DND-41 (cell line): Measurements from ENCODE around the gene EEIG1.

ENCODE experiments used
- ATAC-seq: fragments of 200-7000 bp; cut with Tn5 transposase; 3 replicates; pipeline ENCODE4 v1.9.1; 2021; ENCODE audit warnings: low read depth; ENCODE audit not compliant: insufficient read depth
- DNase-seq: peaks from one replicate; pipeline ENCODE4 v3.0.0-alpha.2; 2020
- H2AFZ ChIP-seq: 2 replicates; pipeline ENCODE4 v1.6.0; 2012; ENCODE audit warnings: low read depth, low read length
- H3K27ac ChIP-seq: 2 replicates; pipeline ENCODE4 v1.5.1; 2012; ENCODE audit warnings: low read length, inconsistent platforms
- H3K27me3 ChIP-seq: fragments of 200-600 bp; sonication (generic); 2 replicates; pipeline ENCODE4 v1.6.0; 2012; ENCODE audit warnings: low read length, mild to moderate bottlenecking, inconsistent platforms; ENCODE audit not compliant: insufficient read depth, poor library complexity
- H3K36me3 ChIP-seq: 2 replicates; pipeline ENCODE4 v1.5.1; 2012; ENCODE audit warnings: low read length, inconsistent platforms; ENCODE audit not compliant: insufficient read depth
- H3K4me1 ChIP-seq: 2 replicates; pipeline ENCODE4 v1.5.1; 2012; ENCODE audit warnings: mild to moderate bottlenecking, low read length; ENCODE audit not compliant: insufficient read depth
- H3K4me2 ChIP-seq: 2 replicates; pipeline ENCODE4 v1.6.0; 2012; ENCODE audit warnings: mild to moderate bottlenecking, moderate library complexity, low read length, inconsistent platforms; ENCODE audit not compliant: insufficient read depth
- H3K4me3 ChIP-seq, 2 experiments: fragments of 200-600 bp in 1 of 2; shearing (Covaris generic) in 1 of 2; 2 replicates each; pipeline ENCODE4 v1.5.1; 2012 to 2016; ENCODE audit warnings: inconsistent platforms in 2 of 2, low read length in 2 of 2, mild to moderate bottlenecking in 2 of 2, low read depth in 1 of 2, moderate library complexity in 1 of 2
- H3K79me2 ChIP-seq: 2 replicates; pipeline ENCODE4 v1.6.0; 2012; ENCODE audit warnings: low read length, inconsistent platforms; ENCODE audit not compliant: insufficient read depth
- H3K9ac ChIP-seq: 2 replicates; pipeline ENCODE4 v1.6.0; 2012; ENCODE audit warnings: low read depth, mild to moderate bottlenecking, inconsistent platforms, low read length, moderate library complexity
- H3K9me3 ChIP-seq: 2 replicates; pipeline ENCODE4 v1.5.1; 2012; ENCODE audit warnings: low read length, moderate library complexity, mild to moderate bottlenecking, inconsistent platforms; ENCODE audit not compliant: insufficient read depth, severe bottlenecking
- H4K20me1 ChIP-seq: 2 replicates; pipeline ENCODE4 v1.6.0; 2012; ENCODE audit warnings: low read length; ENCODE audit not compliant: insufficient read depth
- CTCF ChIP-seq: IDR thresholded peaks from 2 replicates; pipeline ENCODE4 v1.5.1; 2012; ENCODE audit warnings: borderline replicate concordance, low read length, moderate library complexity, mild to moderate bottlenecking; ENCODE audit not compliant: poor library complexity, severe bottlenecking; ENCODE audit errors: extremely low read depth
- EZH2 ChIP-seq: IDR thresholded peaks from 3 replicates; pipeline ENCODE4 v1.6.1; 2012; ENCODE audit warnings: borderline replicate concordance, low read depth, mild to moderate bottlenecking, moderate library complexity, low read length, inconsistent platforms; ENCODE audit not compliant: severe bottlenecking

EEIG1 gene

GRCh38 chr9:127963359-127964064, 17.3 kb downstream of the EEIG1 start:
- Histone ChIP-seq H3K79me2 (no peaks in the 10 kb centered on the region; the same call in 1 of the 2 replicates), H3K4me1 (no peaks in the 10 kb centered on the region), H3K4me3 (no peak overlapping the region), H3K27ac (no peak overlapping the region), H2AFZ (no peak overlapping the region), H3K9ac (no peak overlapping the region), H3K36me3 (no peaks in the 10 kb centered on the region), H3K9me3 (no peaks in the 10 kb centered on the region), H4K20me1 (peaks cover 46% of the 10 kb centered on the region), H3K27me3 (no peaks in the 10 kb centered on the region), H3K4me2 (no peak overlapping the region)
- TF ChIP-seq EZH2 (no peak), CTCF (no peak)
- no peak for DNase-seq
- no peak for ATAC-seq

GRCh38 chr9:127963041-127963358, 17.8 kb downstream of the EEIG1 start:
- no peaks in the 10 kb centered on the region for H3K4me1 ChIP-seq
- no peaks in the 10 kb centered on the region for H3K36me3 ChIP-seq
- TF ChIP-seq EZH2 = no peak
- TF ChIP-seq CTCF = no peak
- H3K9ac ChIP-seq = no peak overlapping the region
- H3K79me2 ChIP-seq = no peaks in the 10 kb centered on the region; the same call in 1 of the 2 replicates
- H3K4me3 ChIP-seq = no peak overlapping the region
- ATAC-seq = no peak
- no peak overlapping the region for H2AFZ ChIP-seq
- no peak overlapping the region for H3K4me2 ChIP-seq
- DNase-seq = no peak
- H4K20me1 ChIP-seq = peaks cover 41% of the 10 kb centered on the region
- H3K27ac ChIP-seq = no peak overlapping the region
- H3K9me3 ChIP-seq = no peaks in the 10 kb centered on the region
- H3K27me3 ChIP-seq = no peaks in the 10 kb centered on the region

- Histone ChIP-seq H3K4me3 (no peak overlapping the region), H3K27me3 (no peaks in the 10 kb centered on the region), H3K9ac (no peak overlapping the region), H3K4me1 (no peaks in the 10 kb centered on the region), H3K4me2 (no peak overlapping the region), H3K9me3 (no peaks in the 10 kb centered on the region), H2AFZ (no peak overlapping the region), H4K20me1 (peaks cover 37% of the 10 kb centered on the region), H3K36me3 (no peaks in the 10 kb centered on the region), H3K27ac (no peak overlapping the region), H3K79me2 (no peaks in the 10 kb centered on the region; the same call in 1 of the 2 replicates)
- TF ChIP-seq CTCF (no peak), EZH2 (no peak)
- DNase-seq (no peak), ATAC-seq (no peak)
Observed at GRCh38 chr9:127962278-127962677, 18.5 kb downstream of the EEIG1 start.
